ENCODE results near the gene SULT1E1. TPM values are rescaled to one million over a fixed set of nuclear protein-coding genes. Genes with fewer than 3 reads are reported as not detected.

SULT1E1 gene
- total and polyA plus RNA-seq, 2 of the 8 experiments (the other 6 are each of a cell fraction or from before 2014, with no cell fraction given), result not detected

DNA sequence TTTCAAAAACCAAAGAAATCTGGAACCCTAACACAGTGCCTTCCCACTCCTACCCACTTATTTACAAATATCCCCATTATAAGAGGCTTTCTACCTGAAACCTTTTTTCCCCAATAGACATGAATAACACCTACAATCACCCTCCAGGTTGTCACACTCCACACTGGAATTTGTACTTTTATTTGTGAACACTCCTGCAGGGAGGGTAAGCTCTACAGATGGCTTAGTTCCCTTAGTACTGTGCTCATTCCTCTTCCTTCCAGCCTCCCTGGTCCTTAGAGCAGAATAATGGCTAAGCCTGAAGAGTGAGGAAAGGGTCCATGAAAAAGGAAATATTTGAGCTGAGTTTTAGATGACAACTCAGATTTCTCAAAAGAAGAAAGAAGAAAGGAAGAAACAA is 22.2 kb upstream of the SULT1E1 start:
- H3K4me1 ChIP-seq (replicated peaks in 1 of 4; ENCODE audit: control insufficient read depth in 3 of 4, insufficient read depth in 4 of 4, low read length in 3 of 4), result no peaks in the 10 kb centered on the region
- no peak for DNase-seq (ENCODE audit: low read depth in 1 of 2, low spot score in 2 of 2)
- H3K9me3 ChIP-seq (ENCODE audit: insufficient read depth in 2 of 2, low read depth in 1 of 2, low read length in 1 of 2), result peaks cover 7 to 13% of the 10 kb centered on the region in 2 experiments; a peak in 3 of 4 replicates
- H3K4me2 ChIP-seq (ENCODE audit: insufficient read depth in 1 of 2, low read depth in 2 of 2, low read length in 2 of 2), result no peak overlapping the region
- no peaks in the 10 kb centered on the region for H3K23me2 ChIP-seq (ENCODE audit: low read depth, low read length)
- no peak overlapping the region for H4K8ac ChIP-seq (ENCODE audit: extremely low read depth, insufficient read depth, low read length)
- no peak overlapping the region for H3K18ac ChIP-seq (ENCODE audit: extremely low read depth, low read length)
- CTCF ChIA-PET (ENCODE audit: partially characterized antibody), result interaction anchor here (0.8 to 4.1 kb wide), 11 partner anchors 14 to 281 kb away, joined by 3 to 25 read pairs (median 5); no protein-coding TSS in a partner anchor
- no peak overlapping the region for H4K91ac ChIP-seq (replicated peaks; ENCODE audit: insufficient read length, low read length)
- H3K9ac ChIP-seq (replicated peaks in 1 of 4; ENCODE audit: extremely low read depth in 1 of 4, low read depth in 3 of 4, low read length in 3 of 4), result no peak overlapping the region
- no peaks in the 10 kb centered on the region for H3K79me2 ChIP-seq (ENCODE audit: control insufficient read depth in 1 of 2, insufficient read depth in 2 of 2, low read length in 2 of 2)
- no peaks in the 10 kb centered on the region for H3K79me1 ChIP-seq (ENCODE audit: low read depth, low read length)
- H2BK120ac ChIP-seq (replicated peaks; ENCODE audit: low read depth, low read length), result no peak overlapping the region
- H4K5ac ChIP-seq (ENCODE audit: insufficient read length, low read depth, low read length), result no peak overlapping the region
- H3K56ac ChIP-seq (replicated peaks; ENCODE audit: insufficient read length, low read depth, low read length), result no peak overlapping the region
- H3K4me3 ChIP-seq (ENCODE audit: extremely low read depth in 1 of 4, insufficient read depth in 2 of 4, low read depth in 3 of 4, low read length in 4 of 4), result no peak overlapping the region
- H3K36me3 ChIP-seq (ENCODE audit: control insufficient read depth in 2 of 4, insufficient read depth in 4 of 4, low read length in 3 of 4), result no peaks in the 10 kb centered on the region
- no peaks in the 10 kb centered on the region for H3K27me3 ChIP-seq (replicated peaks in 1 of 4; ENCODE audit: control insufficient read depth in 3 of 4, extremely low read depth in 1 of 4, insufficient read depth in 3 of 4, low read length in 3 of 4)
- no peak overlapping the region for H3K4ac ChIP-seq (replicated peaks; ENCODE audit: insufficient read length, low read depth, low read length)
- H2AK5ac ChIP-seq (ENCODE audit: low read depth, low read length), result no peak overlapping the region
- H3K27ac ChIP-seq (ENCODE audit: low read depth, low read length), result no peak overlapping the region
- H3K14ac ChIP-seq (ENCODE audit: insufficient read length), result no peak overlapping the region
- H4K20me1 ChIP-seq (replicated peaks in 1 of 2; ENCODE audit: control insufficient read depth in 1 of 2, insufficient read depth in 2 of 2, low read length in 2 of 2), result no peaks in the 10 kb centered on the region
- no peak overlapping the region for H2BK5ac ChIP-seq (ENCODE audit: low read depth, low read length)
- POLR2A ChIA-PET (ENCODE audit: partially characterized antibody), result no interaction called here
- H3K23ac ChIP-seq (ENCODE audit: insufficient read length), result no peak overlapping the region
- H2BK15ac ChIP-seq (ENCODE audit: low read length), result no peak overlapping the region
- H2AFZ ChIP-seq (ENCODE audit: low read length), result no peak overlapping the region
- no peak for FAIRE-seq
- H2BK20ac ChIP-seq (ENCODE audit: low read length), result no peak overlapping the region
- no peak overlapping the region for H2BK12ac ChIP-seq (ENCODE audit: low read depth, low read length)
- no peak for TF ChIP-seq KDM1A (IDR thresholded peaks at IDR 0.05; ENCODE audit: borderline replicate concordance, low read length)
- TF ChIP-seq TAF1 (IDR thresholded peaks at IDR 0.05; ENCODE audit: low read depth, low read length), result no peak
- TF ChIP-seq NANOG (IDR thresholded peaks at IDR 0.05; ENCODE audit: insufficient read depth, low read depth, low read length, poor library complexity, severe bottlenecking), result no peak
- no peak for TF ChIP-seq HDAC6 (IDR thresholded peaks at IDR 0.05; ENCODE audit: low read depth, low read length)
- TF ChIP-seq KDM4A (IDR thresholded peaks at IDR 0.05; ENCODE audit: low read depth, low read length, severe bottlenecking), result no peak
- TF ChIP-seq, protein P1, sequence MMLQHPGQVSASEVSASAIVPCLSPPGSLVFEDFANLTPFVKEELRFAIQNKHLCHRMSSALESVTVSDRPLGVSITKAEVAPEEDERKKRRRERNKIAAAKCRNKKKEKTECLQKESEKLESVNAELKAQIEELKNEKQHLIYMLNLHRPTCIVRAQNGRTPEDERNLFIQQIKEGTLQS (IDR thresholded peaks at IDR 0.05; ENCODE audit: insufficient read depth, low read depth, low read length), result no peak
